ENCODE results near the gene SPNS3. TPM values are rescaled to one million over a fixed set of nuclear protein-coding genes. Genes with fewer than 3 reads are reported as not detected.

Gene SPNS3
- total and polyA plus RNA-seq, 10 of the 15 experiments (the other 5 are each of a cell fraction or from before 2014, with no cell fraction given) = 0.16 to 2.6 (median 0.97) TPM

DNA sequence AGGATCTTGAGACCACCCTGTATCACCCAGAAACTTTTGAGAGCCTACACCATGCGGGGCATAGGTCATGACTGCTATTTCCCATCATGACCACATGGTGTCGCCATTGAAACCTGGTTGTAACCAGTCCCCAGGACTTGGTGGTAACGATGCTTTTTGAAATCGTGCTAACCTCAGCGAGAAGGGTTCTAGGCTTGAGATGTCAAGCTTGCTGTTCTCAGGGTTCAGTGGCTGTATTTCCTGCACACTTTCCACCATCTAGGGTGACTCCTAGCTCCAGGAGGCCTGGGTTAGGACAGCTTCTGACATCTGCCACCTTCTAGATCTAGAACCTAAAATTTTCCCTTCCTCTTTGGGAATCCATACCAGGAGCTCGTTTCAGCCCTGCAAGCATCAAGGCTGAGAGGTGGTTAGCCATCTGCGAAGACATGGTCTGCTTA, 13.0 kb upstream of the SPNS3 start (continued):
- TF ChIP-seq, protein P1, sequence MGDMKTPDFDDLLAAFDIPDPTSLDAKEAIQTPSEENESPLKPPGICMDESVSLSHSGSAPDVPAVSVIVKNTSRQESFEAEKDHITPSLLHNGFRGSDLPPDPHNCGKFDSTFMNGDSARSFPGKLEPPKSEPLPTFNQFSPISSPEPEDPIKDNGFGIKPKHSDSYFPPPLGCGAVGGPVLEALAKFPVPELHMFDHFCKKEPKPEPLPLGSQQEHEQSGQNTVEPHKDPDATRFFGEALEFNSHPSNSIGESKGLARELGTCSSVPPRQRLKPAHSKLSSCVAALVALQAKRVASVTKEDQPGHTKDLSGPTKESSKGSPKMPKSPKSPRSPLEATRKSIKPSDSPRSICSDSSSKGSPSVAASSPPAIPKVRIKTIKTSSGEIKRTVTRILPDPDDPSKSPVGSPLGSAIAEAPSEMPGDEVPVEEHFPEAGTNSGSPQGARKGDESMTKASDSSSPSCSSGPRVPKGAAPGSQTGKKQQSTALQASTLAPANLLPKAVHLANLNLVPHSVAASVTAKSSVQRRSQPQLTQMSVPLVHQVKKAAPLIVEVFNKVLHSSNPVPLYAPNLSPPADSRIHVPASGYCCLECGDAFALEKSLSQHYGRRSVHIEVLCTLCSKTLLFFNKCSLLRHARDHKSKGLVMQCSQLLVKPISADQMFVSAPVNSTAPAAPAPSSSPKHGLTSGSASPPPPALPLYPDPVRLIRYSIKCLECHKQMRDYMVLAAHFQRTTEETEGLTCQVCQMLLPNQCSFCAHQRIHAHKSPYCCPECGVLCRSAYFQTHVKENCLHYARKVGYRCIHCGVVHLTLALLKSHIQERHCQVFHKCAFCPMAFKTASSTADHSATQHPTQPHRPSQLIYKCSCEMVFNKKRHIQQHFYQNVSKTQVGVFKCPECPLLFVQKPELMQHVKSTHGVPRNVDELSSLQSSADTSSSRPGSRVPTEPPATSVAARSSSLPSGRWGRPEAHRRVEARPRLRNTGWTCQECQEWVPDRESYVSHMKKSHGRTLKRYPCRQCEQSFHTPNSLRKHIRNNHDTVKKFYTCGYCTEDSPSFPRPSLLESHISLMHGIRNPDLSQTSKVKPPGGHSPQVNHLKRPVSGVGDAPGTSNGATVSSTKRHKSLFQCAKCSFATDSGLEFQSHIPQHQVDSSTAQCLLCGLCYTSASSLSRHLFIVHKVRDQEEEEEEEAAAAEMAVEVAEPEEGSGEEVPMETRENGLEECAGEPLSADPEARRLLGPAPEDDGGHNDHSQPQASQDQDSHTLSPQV (IDR thresholded peaks at IDR 0.05) = no peak
- no peak for TF ChIP-seq DPF2 (IDR thresholded peaks at IDR 0.05)
- no peak for TF ChIP-seq ZZZ3 (IDR thresholded peaks at IDR 0.05; ENCODE audit: control insufficient read depth, insufficient read length, low read depth)
- no peak for TF ChIP-seq CHD1 (IDR thresholded peaks at IDR 0.05; ENCODE audit: low read depth, low read length)
- TF ChIP-seq SMARCA5 (IDR thresholded peaks at IDR 0.05) = no peak
- TF ChIP-seq, protein P2, sequence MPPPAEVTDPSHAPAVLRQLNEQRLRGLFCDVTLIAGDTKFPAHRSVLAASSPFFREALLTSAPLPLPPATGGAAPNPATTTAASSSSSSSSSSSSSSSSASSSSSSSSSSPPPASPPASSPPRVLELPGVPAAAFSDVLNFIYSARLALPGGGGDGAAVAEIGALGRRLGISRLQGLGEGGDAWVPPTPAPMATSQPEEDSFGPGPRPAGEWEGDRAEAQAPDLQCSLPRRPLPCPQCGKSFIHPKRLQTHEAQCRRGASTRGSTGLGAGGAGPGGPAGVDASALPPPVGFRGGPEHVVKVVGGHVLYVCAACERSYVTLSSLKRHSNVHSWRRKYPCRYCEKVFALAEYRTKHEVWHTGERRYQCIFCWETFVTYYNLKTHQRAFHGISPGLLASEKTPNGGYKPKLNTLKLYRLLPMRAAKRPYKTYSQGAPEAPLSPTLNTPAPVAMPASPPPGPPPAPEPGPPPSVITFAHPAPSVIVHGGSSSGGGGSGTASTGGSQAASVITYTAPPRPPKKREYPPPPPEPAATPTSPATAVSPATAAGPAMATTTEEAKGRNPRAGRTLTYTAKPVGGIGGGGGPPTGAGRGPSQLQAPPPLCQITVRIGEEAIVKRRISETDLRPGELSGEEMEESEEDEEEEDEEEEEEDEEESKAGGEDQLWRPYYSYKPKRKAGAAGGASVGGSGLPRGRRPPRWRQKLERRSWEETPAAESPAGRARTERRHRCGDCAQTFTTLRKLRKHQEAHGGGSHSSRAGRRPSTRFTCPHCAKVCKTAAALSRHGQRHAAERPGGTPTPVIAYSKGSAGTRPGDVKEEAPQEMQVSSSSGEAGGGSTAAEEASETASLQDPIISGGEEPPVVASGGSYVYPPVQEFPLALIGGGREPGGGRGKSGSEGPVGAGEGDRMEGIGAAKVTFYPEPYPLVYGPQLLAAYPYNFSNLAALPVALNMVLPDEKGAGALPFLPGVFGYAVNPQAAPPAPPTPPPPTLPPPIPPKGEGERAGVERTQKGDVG (CRISPR knock-in tag; IDR thresholded peaks at IDR 0.05) = no peak
- TF ChIP-seq, protein P3, sequence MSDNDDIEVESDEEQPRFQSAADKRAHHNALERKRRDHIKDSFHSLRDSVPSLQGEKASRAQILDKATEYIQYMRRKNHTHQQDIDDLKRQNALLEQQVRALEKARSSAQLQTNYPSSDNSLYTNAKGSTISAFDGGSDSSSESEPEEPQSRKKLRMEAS (IDR thresholded peaks at IDR 0.05; ENCODE audit: low read depth, low read length) = no peak
- TF ChIP-seq MYC (IDR thresholded peaks at IDR 0.05; ENCODE audit: insufficient read depth, insufficient read length, insufficient replicate concordance, low read length, severe bottlenecking) = no peak
- TF ChIP-seq JUND (IDR thresholded peaks at IDR 0.05; ENCODE audit: low read depth, low read length) = no peak
- TF ChIP-seq, protein P4, sequence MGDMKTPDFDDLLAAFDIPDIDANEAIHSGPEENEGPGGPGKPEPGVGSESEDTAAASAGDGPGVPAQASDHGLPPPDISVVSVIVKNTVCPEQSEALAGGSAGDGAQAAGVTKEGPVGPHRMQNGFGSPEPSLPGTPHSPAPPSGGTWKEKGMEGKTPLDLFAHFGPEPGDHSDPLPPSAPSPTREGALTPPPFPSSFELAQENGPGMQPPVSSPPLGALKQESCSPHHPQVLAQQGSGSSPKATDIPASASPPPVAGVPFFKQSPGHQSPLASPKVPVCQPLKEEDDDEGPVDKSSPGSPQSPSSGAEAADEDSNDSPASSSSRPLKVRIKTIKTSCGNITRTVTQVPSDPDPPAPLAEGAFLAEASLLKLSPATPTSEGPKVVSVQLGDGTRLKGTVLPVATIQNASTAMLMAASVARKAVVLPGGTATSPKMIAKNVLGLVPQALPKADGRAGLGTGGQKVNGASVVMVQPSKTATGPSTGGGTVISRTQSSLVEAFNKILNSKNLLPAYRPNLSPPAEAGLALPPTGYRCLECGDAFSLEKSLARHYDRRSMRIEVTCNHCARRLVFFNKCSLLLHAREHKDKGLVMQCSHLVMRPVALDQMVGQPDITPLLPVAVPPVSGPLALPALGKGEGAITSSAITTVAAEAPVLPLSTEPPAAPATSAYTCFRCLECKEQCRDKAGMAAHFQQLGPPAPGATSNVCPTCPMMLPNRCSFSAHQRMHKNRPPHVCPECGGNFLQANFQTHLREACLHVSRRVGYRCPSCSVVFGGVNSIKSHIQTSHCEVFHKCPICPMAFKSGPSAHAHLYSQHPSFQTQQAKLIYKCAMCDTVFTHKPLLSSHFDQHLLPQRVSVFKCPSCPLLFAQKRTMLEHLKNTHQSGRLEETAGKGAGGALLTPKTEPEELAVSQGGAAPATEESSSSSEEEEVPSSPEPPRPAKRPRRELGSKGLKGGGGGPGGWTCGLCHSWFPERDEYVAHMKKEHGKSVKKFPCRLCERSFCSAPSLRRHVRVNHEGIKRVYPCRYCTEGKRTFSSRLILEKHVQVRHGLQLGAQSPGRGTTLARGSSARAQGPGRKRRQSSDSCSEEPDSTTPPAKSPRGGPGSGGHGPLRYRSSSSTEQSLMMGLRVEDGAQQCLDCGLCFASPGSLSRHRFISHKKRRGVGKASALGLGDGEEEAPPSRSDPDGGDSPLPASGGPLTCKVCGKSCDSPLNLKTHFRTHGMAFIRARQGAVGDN (IDR thresholded peaks at IDR 0.05) = no peak
- no peak; the same call in 1 of the 2 replicates for TF ChIP-seq CREB1 (IDR thresholded peaks at IDR 0.05; ENCODE audit: low read depth)
- no peak for TF ChIP-seq ZNF207 (IDR thresholded peaks at IDR 0.05; ENCODE audit: borderline replicate concordance)
- TF ChIP-seq SRF (IDR thresholded peaks at IDR 0.05; ENCODE audit: low read depth in 2 of 2, low read length in 2 of 2) = no peak
- no peak for TF ChIP-seq RCOR1 (conservative IDR thresholded peaks at IDR 0.05; ENCODE audit: low read depth, low read length)
- no peak for TF ChIP-seq RB1 (IDR thresholded peaks at IDR 0.05; ENCODE audit: borderline replicate concordance)
- TF ChIP-seq NR2F1 (conservative IDR thresholded peaks at IDR 0.05) = peak; percentile 91
- peak; percentile 62 for TF ChIP-seq NR2C2 (IDR thresholded peaks at IDR 0.05; ENCODE audit: borderline replicate concordance, control insufficient read depth, insufficient read length, low read depth)
- no peak for TF ChIP-seq SPI1 (IDR thresholded peaks at IDR 0.05; ENCODE audit: borderline replicate concordance, insufficient read depth, low read depth, low read length)
